WTC11 (cell line): Measurements from ENCODE around the gene MN1.

ENCODE experiments used
- CTCF ChIP-seq: fragments of 200-600 bp; IDR thresholded peaks from 2 replicates; pipeline ENCODE4 v1.8.0; 2022; ENCODE audit warnings: antibody characterized with exemption
- E2F1 ChIP-seq: sonication (generic); formaldehyde crosslinking; IDR thresholded peaks from 2 replicates; pipeline ENCODE4 v1.8.0; 2022; ENCODE audit warnings: mild to moderate bottlenecking, missing genetic modification reagents
- ELF4 ChIP-seq: sonication (generic); formaldehyde crosslinking; IDR thresholded peaks from 2 replicates; pipeline ENCODE4 v1.8.1; 2022; ENCODE audit warnings: low read depth, mild to moderate bottlenecking, moderate library complexity, missing genetic modification reagents
- ETV6 ChIP-seq: sonication (generic); formaldehyde crosslinking; IDR thresholded peaks from 2 replicates; pipeline ENCODE4 v1.8.1; 2022; ENCODE audit warnings: mild to moderate bottlenecking, missing genetic modification reagents
- FOXJ3 ChIP-seq: sonication (generic); formaldehyde crosslinking; IDR thresholded peaks from 2 replicates; pipeline ENCODE4 v1.9.0; 2021; ENCODE audit warnings: missing genetic modification reagents, mild to moderate bottlenecking, borderline replicate concordance
- JUN ChIP-seq: sonication (generic); formaldehyde crosslinking; IDR thresholded peaks from 2 replicates; pipeline ENCODE4 v1.8.0; 2023; ENCODE audit warnings: mild to moderate bottlenecking, missing genetic modification reagents
- MAX ChIP-seq: sonication (generic); formaldehyde crosslinking; IDR thresholded peaks from 2 replicates; pipeline ENCODE4 v1.8.0; 2022; ENCODE audit warnings: mild to moderate bottlenecking, missing genetic modification reagents
- NR2C2 ChIP-seq: sonication (generic); formaldehyde crosslinking; IDR thresholded peaks from 2 replicates; pipeline ENCODE4 v1.8.0; 2022; ENCODE audit warnings: mild to moderate bottlenecking, missing genetic modification reagents
- SMAD4 ChIP-seq: sonication (generic); formaldehyde crosslinking; IDR thresholded peaks from 2 replicates; pipeline ENCODE4 v1.8.0; 2022; ENCODE audit warnings: mild to moderate bottlenecking, missing genetic modification reagents
- USF2 ChIP-seq: sonication (generic); formaldehyde crosslinking; IDR thresholded peaks from 2 replicates; pipeline ENCODE4 v1.8.1; 2023; ENCODE audit warnings: mild to moderate bottlenecking, missing genetic modification reagents, moderate library complexity

- TF ChIP-seq CTCF, result no peak
- TF ChIP-seq ELF4, result no peak
- TF ChIP-seq FOXJ3 (CRISPR knock-in tag), result no peak
- TF ChIP-seq NR2C2 (CRISPR knock-in tag), result no peak
- TF ChIP-seq JUN (CRISPR knock-in tag), result no peak
- no peak for TF ChIP-seq USF2 (CRISPR knock-in tag)
- TF ChIP-seq SMAD4 (CRISPR knock-in tag), result no peak
- no peak for TF ChIP-seq MAX (CRISPR knock-in tag)
- TF ChIP-seq ETV6 (CRISPR knock-in tag), result no peak
- TF ChIP-seq E2F1 (CRISPR knock-in tag), result no peak
Observed at GRCh38 chr22:27769012-27769411, 32.5 kb downstream of the MN1 start.
